Mucosa of stomach (tissue), 1 donor: ENCODE measurements around the gene INTS11.

Source experiments
- H3K27me3 ChIP-seq: one replicate; pipeline ENCODE4 v1.7.0; 2013; ENCODE audit warnings: mild to moderate bottlenecking, low read length; ENCODE audit not compliant: control insufficient read depth, insufficient read depth
- H3K36me3 ChIP-seq: one replicate; pipeline ENCODE4 v1.7.0; 2013; ENCODE audit warnings: low read length; ENCODE audit not compliant: control insufficient read depth, insufficient read depth
- H3K4me1 ChIP-seq: one replicate; pipeline ENCODE4 v1.7.0; 2013; ENCODE audit warnings: mild to moderate bottlenecking, low read length; ENCODE audit not compliant: control insufficient read depth, insufficient read depth
- H3K4me3 ChIP-seq: one replicate; pipeline ENCODE4 v1.7.0; 2013; ENCODE audit warnings: low read length
- H3K9ac ChIP-seq: one replicate; pipeline ENCODE4 v1.7.0; 2013; ENCODE audit warnings: mild to moderate bottlenecking, low read length, moderate library complexity
- H3K9me3 ChIP-seq: one replicate; pipeline ENCODE4 v1.7.0; 2013; ENCODE audit warnings: mild to moderate bottlenecking, low read length, moderate library complexity; ENCODE audit not compliant: control insufficient read depth
- donor health status: Pancreatic carcinoma.

Gene INTS11

DNA sequence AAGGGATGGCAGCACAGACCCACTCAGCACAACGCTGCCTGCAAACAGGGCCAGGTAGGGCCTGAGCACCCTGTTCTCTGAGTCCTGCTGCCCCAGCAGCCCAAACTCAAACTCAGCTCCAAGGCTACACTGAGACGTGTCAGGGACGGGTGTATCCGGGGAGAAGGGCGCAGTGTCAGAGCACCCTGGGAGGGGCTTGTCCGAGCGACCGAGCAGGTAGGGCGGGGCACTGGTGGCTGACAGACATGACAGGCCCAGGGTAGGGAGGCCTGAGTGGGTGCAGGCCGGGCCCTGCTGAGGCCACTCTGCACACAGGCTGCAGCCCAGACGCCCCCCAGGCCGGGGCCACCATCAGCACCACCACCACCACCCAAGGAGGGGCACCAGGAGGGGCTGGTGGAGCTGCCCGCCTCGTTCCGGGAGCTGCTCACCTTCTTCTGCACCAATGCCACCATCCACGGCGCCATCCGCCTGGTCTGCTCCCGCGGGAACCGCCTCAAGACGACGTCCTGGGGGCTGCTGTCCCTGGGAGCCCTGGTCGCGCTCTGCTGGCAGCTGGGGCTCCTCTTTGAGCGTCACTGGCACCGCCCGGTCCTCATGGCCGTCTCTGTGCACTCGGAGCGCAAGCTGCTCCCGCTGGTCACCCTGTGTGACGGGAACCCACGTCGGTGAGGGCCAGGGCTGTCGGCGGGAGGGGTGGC is 38.7 kb downstream of the INTS11 start:
- Histone ChIP-seq H3K9ac (no peak overlapping the region), H3K9me3 (no peaks in the 10 kb centered on the region), H3K4me3 (no peak overlapping the region), H3K27me3 (peaks cover 13% of the 10 kb centered on the region), H3K4me1 (peaks cover 41% of the 10 kb centered on the region), H3K36me3 (no peaks in the 10 kb centered on the region)

DNA sequence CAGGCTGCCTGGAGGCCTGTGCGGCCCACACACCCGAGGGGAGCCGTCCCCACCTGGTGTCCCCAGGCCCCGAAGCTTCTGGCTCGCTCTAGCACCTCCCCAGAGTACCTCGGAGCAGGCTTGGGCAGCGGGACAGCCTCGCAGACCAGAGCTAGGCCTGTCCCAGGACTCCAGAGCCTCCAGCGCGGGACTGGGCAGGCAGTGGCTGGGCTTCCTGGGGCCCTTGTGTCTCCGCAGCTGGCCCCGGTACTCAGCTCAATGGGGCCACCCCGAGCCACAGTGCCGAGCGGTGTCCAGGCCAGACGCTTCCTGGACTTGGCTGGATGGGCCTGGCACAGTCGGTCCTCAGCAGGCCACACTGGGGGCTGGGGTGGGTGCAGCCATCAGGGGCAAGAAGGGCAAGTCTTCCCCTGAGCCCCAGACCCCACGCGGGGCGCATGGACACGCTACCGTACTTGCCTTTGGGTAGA is 39.3 kb downstream of the INTS11 start:
- Histone ChIP-seq H3K27me3 (peaks cover 13% of the 10 kb centered on the region), H3K4me1 (peaks cover 35% of the 10 kb centered on the region), H3K4me3 (no peak overlapping the region), H3K36me3 (no peaks in the 10 kb centered on the region), H3K9ac (no peak overlapping the region), H3K9me3 (no peaks in the 10 kb centered on the region)

DNA sequence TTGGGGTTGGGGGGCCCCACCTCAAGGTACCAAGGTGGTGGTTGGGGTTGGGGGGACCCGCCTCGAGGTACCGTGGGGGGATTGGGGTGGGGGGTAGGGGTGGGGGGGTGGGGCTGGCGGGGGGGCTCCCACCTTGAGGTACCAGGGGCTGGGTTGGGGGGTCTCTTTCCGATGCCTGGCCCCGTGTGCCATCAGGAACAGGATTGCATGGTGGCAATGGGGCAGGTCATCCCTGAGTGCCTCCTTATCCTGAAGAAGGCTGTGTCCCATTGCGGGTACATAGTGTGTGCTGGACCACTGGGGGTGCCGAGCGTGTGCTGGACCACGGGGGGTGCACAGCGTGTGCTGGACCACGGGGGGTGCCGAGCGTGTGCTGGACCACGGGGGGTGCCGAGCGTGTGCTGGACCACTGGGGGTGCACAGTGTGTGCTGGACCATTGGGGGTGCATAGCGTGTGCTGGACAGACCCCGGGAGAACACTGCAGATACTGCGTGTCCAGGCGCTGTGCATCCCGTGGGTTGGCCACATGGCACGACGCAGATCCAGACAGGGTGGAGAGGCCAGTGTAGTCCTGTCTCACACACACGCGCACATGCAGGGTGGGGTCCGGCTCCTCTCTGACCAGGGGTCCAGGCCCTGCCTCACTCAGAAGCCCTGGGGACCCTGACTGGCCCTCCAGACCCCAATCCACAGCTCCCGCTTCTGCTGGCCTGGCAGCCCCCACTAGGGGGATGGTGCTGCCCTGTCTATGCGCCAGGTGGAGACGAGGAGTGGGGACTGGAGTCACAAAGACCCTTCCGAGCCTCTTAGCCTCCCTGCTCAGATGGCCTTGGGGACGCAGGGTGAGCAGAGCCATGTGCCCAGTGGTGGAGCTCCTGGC is 40.0 kb downstream of the INTS11 start:
- Histone ChIP-seq H3K9ac (no peak overlapping the region), H3K4me3 (no peak overlapping the region), H3K9me3 (no peaks in the 10 kb centered on the region), H3K4me1 (peaks cover 35% of the 10 kb centered on the region), H3K27me3 (peaks cover 13% of the 10 kb centered on the region), H3K36me3 (no peaks in the 10 kb centered on the region)

DNA sequence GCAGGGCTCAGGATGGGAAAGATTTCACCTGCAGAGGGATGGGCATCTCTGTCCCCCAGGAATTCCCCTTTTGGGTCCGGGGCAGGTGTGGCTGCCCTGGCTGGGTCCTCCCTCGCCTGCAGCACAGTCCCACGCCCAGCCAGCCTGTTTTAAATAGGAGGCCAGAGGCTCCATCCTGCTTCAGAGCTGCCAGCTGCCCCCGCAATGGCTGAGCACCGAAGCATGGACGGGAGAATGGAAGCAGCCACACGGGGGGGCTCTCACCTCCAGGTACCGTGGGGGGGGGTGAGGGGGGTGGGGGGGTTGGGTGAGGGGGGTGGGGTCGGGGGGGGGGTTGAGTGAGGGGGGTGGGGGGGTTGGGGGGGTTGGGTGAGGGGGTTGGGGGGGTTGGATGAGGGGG is 40.6 kb downstream of the INTS11 start:
- H3K36me3 ChIP-seq = no peaks in the 10 kb centered on the region
- H3K4me1 ChIP-seq = peaks cover 35% of the 10 kb centered on the region
- H3K27me3 ChIP-seq = peaks cover 13% of the 10 kb centered on the region
- no peak overlapping the region for H3K9ac ChIP-seq
- no peak overlapping the region for H3K4me3 ChIP-seq
- no peaks in the 10 kb centered on the region for H3K9me3 ChIP-seq

DNA sequence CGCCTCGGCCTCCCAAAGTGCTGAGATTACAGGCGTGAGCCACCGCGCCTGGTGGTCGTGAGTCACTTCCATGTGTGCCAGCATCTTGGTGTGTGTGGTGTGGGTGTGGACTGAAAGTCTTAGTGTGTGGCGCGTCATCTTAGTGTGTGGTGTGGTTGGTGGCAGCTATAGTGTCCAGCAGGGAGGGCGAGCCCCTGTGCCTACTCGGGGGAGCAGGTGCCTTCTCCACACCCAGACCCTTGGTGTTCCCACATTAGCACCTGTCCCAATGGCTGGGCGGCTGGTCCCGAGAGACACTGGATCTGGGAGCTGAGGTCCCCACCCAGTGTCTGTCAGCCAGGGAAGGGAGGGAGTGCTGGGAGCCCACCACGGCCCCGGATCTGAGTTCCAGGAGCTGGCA is 41.5 kb downstream of the INTS11 start:
- Histone ChIP-seq H3K9me3 (no peaks in the 10 kb centered on the region), H3K4me3 (no peak overlapping the region), H3K36me3 (no peaks in the 10 kb centered on the region), H3K27me3 (peaks cover 13% of the 10 kb centered on the region), H3K4me1 (peaks cover 35% of the 10 kb centered on the region), H3K9ac (no peak overlapping the region)

DNA sequence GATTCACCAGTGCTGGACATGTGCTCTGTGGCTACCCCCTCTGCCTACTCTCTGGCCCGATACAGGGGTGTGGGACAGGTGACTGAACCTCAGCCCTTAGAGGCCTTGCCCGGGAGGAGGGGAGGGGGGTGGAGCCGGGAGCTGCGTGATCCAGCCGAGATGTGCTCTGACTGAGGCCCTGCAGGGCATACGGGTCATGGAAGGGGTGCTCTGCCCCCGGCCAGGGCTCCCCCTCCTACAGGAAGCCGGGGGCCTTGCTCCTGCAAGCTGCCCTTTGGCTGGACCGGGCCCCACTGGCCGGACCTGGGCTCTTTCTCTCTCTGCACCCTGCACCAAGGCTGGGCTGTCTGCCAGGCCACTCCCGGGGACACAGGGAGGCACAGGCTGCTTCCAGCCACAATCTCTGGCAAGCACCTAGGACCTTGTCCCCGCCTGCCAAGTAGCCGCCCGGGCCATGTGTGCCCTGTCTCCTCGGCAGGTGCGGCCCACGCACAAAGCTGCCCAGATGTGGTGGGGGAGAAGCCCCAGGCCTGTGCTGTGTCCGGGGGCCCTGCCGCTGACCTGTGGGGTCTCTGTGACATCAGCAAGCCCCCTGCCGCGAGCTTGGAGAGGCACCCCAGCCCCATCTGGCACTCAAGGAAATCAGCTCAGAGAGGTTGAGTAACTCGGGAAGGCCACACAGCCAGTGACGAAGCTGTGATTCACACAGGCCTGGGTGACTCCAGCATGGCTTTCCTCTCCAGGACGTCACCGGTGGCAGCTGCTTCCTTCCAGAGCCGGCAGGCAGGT is 42.7 kb downstream of the INTS11 start:
- H3K36me3 ChIP-seq = no peaks in the 10 kb centered on the region
- peaks cover 6% of the 10 kb centered on the region for H3K27me3 ChIP-seq
- no peaks in the 10 kb centered on the region for H3K9me3 ChIP-seq
- peaks cover 35% of the 10 kb centered on the region for H3K4me1 ChIP-seq
- H3K9ac ChIP-seq = peak overlapping the region; percentile 33
- no peak overlapping the region for H3K4me3 ChIP-seq

DNA sequence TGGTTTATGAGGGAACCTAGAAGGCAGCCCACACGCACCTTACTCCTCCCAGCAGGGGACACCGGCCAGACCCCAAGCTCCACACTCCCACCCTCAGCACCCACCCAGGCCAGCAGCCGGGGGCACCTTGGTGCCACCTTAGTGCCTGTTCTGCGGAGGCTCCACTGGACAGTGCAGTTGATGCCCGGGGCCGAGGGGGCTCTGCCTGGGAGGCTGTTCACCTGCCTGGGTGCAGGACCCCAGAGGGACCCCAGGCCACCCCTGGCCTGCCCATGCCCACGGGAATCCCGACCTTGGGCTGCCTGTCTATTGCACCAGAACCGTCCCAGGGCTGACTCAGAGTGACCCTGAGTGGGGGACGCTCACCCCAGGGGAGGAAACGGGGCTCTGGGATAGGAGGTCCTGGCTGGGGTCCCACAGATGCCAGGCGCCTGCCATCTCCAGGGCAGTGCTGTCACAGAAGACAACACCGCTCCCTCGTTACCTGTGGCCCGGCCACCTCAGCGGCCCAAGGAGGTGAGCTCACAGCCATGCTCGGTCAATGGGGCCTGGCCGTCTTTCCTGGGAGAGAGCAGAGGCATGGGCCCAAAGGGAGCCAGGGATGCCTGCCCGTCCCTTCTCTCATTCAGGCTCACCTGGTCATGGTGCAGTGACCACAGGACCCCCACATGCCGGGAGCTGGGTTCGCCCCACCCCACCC is 43.5 kb downstream of the INTS11 start:
- Histone ChIP-seq H3K4me1 (peaks cover 32% of the 10 kb centered on the region), H3K4me3 (no peak overlapping the region), H3K9ac (peak overlapping the region; percentile 13)

DNA sequence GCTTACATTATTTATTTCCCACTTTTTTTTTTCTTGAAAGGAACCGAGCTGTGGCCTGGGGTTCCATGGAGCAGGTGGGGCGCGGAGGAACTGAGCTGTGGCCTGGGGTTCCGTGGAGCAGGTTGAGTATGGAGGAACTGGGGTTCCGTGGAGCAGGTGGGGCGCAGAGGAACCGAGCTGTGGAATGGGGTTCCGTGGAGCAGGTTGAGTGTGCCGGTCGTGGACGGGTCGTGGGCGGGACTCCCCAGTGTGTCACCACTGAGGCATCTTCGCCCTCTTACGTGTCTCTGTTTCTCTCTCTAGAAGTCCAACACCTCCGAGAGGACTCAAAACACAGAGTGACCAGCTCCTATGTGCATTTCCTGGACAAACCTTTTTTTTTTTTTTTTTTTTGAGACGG is 45.4 kb downstream of the INTS11 start:
- Histone ChIP-seq H3K27me3 (no peaks in the 10 kb centered on the region), H3K4me3 (no peak overlapping the region), H3K9ac (no peak overlapping the region), H3K4me1 (peaks cover 33% of the 10 kb centered on the region), H3K9me3 (no peaks in the 10 kb centered on the region), H3K36me3 (no peaks in the 10 kb centered on the region)

More for the DNA sequence above, 43.5 kb downstream of the INTS11 start:
- Histone ChIP-seq H3K27me3 (peaks cover 5% of the 10 kb centered on the region), H3K9me3 (no peaks in the 10 kb centered on the region), H3K36me3 (no peaks in the 10 kb centered on the region)

DNA sequence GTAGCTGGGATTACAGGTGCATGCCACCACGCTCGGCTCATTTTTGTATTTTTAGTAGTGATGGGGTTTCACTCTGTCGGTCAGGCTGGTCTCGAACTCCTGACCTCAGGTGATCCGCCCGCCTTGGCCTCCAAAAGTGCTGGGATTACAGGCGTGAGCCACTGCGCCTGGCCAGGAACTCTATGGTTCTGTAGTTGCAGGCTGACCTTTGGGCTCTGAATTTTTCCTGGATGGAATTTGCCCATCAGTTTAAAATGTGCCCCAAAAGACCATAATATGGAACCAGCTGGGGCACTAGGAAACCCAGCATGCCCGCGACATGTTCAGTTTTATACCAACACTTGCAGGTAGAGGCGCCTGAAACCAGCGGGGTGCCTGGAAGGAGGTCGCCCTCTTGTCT is 45.8 kb downstream of the INTS11 start:
- Histone ChIP-seq H3K4me1 (peaks cover 31% of the 10 kb centered on the region), H3K27me3 (no peaks in the 10 kb centered on the region), H3K36me3 (no peaks in the 10 kb centered on the region), H3K9me3 (no peaks in the 10 kb centered on the region), H3K4me3 (no peak overlapping the region), H3K9ac (no peak overlapping the region)

DNA sequence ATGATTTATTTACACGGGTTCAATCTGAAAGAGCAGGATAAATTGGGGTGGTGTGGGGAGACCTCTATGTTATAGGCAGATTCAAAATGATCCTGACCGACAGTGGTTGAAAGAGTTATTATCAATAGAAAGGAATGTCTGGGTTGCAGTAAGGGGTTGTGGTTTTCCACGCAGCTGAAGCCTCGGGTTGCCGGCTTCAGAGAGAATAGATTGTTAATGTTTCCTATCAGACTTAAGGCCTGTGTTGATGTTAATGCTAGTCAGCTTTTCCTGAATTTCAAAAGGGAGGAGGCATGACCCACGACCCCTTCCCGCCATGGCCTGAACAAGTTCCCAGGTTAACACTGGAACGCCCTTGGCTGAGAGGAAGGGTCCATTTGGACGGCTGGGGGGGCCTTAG is 48.6 kb downstream of the INTS11 start:
- no peak overlapping the region for H3K9ac ChIP-seq
- H3K4me1 ChIP-seq = peaks cover 23% of the 10 kb centered on the region
- H3K4me3 ChIP-seq = no peak overlapping the region
- no peaks in the 10 kb centered on the region for H3K36me3 ChIP-seq
- no peaks in the 10 kb centered on the region for H3K9me3 ChIP-seq
- no peaks in the 10 kb centered on the region for H3K27me3 ChIP-seq

DNA sequence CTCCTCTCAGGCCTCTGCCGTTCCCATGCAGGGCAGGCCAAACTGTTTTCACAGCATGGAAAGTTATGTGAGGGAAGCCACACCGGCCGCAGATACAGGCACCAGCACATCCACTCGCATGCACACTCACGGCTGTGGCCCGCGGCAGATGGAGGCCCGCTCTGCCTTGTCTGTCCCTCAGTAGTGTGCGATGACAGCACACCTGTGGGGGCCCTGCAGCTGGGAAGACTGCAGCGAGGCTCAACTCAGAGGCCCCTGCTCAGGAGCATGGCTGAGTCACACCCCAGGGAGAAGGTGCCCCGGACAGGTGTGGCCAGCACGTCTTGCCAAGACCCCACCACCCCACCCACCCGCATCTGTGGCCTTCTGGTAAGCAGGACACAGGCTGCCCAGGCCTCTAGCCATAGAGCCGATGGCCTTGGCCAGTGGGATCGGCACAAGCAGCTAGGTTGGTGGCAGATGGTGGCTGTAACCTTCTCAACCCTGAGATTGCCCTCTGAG is 49.5 kb downstream of the INTS11 start:
- no peaks in the 10 kb centered on the region for H3K36me3 ChIP-seq
- H3K4me1 ChIP-seq = peaks cover 31% of the 10 kb centered on the region
- no peaks in the 10 kb centered on the region for H3K27me3 ChIP-seq
- no peak overlapping the region for H3K9ac ChIP-seq
- no peaks in the 10 kb centered on the region for H3K9me3 ChIP-seq
- H3K4me3 ChIP-seq = no peak overlapping the region
